Spleen (tissue), 7 donors: ENCODE results near the gene DLD.

Source experiments
- CTCF ChIP-seq, 11 experiments: fragments of 200-600 bp in 7 of 11; fragments of 450-650 bp in 4 of 11; sonication (generic) in 4 of 11; IDR thresholded peaks in 8 of 11; conservative IDR thresholded peaks in 3 of 11; 1 replicate in 7 of 11; 2 replicates in 4 of 11; pipeline versions ENCODE4 v1.4.0 to v1.8.0; 2016 to 2021; ENCODE audit warnings: antibody characterized with exemption in 11 of 11, inconsistent platforms in 4 of 11, mild to moderate bottlenecking in 1 of 11
- POLR2A ChIP-seq, 3 donors: fragments of 450-650 bp; IDR thresholded peaks; one replicate each; pipeline ENCODE4 v1.5.1; 2017; ENCODE audit warnings: antibody characterized with exemption in 3 of 3, mild to moderate bottlenecking in 1 of 3
- POLR2AphosphoS5 ChIP-seq, 3 donors: sonication (generic); formaldehyde crosslinking; IDR thresholded peaks; one replicate each; pipeline ENCODE4 v1.5.1; 2017; ENCODE audit warnings: antibody characterized with exemption in 3 of 3
- donor health status: DM: no; HTN: no; CAD: no; lungs with moderate emphysema.
- donor health status: DM: no; HTN: no; CAD: no.
- donor health status: DM: no; HTN: no; CAD: no.

- TF ChIP-seq CTCF (IDR thresholded peaks at IDR 0.05 in 8 of 11, conservative IDR thresholded peaks at IDR 0.05 in 3 of 11) = no peak
- TF ChIP-seq POLR2A (IDR thresholded peaks at IDR 0.05) = no peak
- TF ChIP-seq POLR2AphosphoS5 (IDR thresholded peaks at IDR 0.05) = no peak
These were observed 46.5 kb downstream of the DLD start for GRCh38 chr7:107937531-107937930.
